Trophoblast cell (in vitro differentiated cells and primary cell): ENCODE results near the gene DDX31.

Experiments used
- DNase-seq, 2 donors: peaks; one replicate each; pipeline ENCODE4 v3.0.0-alpha.2; 2016
- H2AFZ ChIP-seq: 2 replicates; pipeline ENCODE4 v1.6.1; 2013; ENCODE audit warnings: low read length, moderate library complexity, mild to moderate bottlenecking; ENCODE audit not compliant: insufficient read depth, poor library complexity
- H2AK5ac ChIP-seq: 2 replicates; pipeline ENCODE4 v1.6.1; 2013; ENCODE audit warnings: mild to moderate bottlenecking, low read length
- H2BK120ac ChIP-seq: 2 replicates; pipeline ENCODE4 v1.6.1; 2013; ENCODE audit warnings: low read length, mild to moderate bottlenecking, moderate library complexity; ENCODE audit not compliant: insufficient read depth, poor library complexity
- H2BK12ac ChIP-seq: 2 replicates; pipeline ENCODE4 v1.6.1; 2013; ENCODE audit warnings: mild to moderate bottlenecking, low read length, moderate library complexity
- H2BK5ac ChIP-seq: 2 replicates; pipeline ENCODE4 v1.6.1; 2013; ENCODE audit warnings: low read length, low read depth, moderate library complexity, mild to moderate bottlenecking; ENCODE audit not compliant: poor library complexity
- H3K14ac ChIP-seq: 2 replicates; pipeline ENCODE4 v1.6.1; 2013; ENCODE audit warnings: mild to moderate bottlenecking, low read length
- H3K18ac ChIP-seq: 2 replicates; pipeline ENCODE4 v1.6.1; 2013; ENCODE audit warnings: mild to moderate bottlenecking, low read length
- H3K23ac ChIP-seq: 2 replicates; pipeline ENCODE4 v1.6.1; 2013; ENCODE audit warnings: low read length
- H3K27ac ChIP-seq: 2 replicates; pipeline ENCODE4 v1.5.1; 2013; ENCODE audit warnings: low read depth, mild to moderate bottlenecking, inconsistent platforms, low read length, moderate library complexity
- H3K27me3 ChIP-seq: 2 replicates; pipeline ENCODE4 v1.6.1; 2013; ENCODE audit warnings: inconsistent platforms, mild to moderate bottlenecking, low read length, moderate library complexity; ENCODE audit not compliant: insufficient read depth
- H3K36me3 ChIP-seq, 2 experiments: 1 replicate in 1 of 2; 2 replicates in 1 of 2; pipeline ENCODE4 v1.6.1; 2013; ENCODE audit warnings: low read length in 2 of 2, mild to moderate bottlenecking in 2 of 2, moderate library complexity in 1 of 2; ENCODE audit not compliant: insufficient read depth in 2 of 2, control insufficient read depth in 1 of 2
- H3K4ac ChIP-seq: 2 replicates; pipeline ENCODE4 v1.6.1; 2013; ENCODE audit warnings: low read depth, mild to moderate bottlenecking, low read length, moderate library complexity
- H3K4me1 ChIP-seq, 2 experiments: 1 replicate in 1 of 2; 2 replicates in 1 of 2; pipeline ENCODE4 v1.6.1; 2013; ENCODE audit warnings: low read length in 2 of 2, mild to moderate bottlenecking in 2 of 2, moderate library complexity in 1 of 2; ENCODE audit not compliant: insufficient read depth in 2 of 2, control insufficient read depth in 1 of 2
- H3K4me2 ChIP-seq: 2 replicates; pipeline ENCODE4 v1.6.1; 2013; ENCODE audit warnings: inconsistent platforms, mild to moderate bottlenecking, low read length, moderate library complexity
- H3K4me3 ChIP-seq: 2 replicates; pipeline ENCODE4 v1.5.1; 2013; ENCODE audit warnings: mild to moderate bottlenecking, low read depth, low read length, inconsistent platforms
- H3K79me1 ChIP-seq: one replicate; pipeline ENCODE4 v1.6.1; 2013; ENCODE audit warnings: low read length
- H3K79me2 ChIP-seq: 2 replicates; pipeline ENCODE4 v1.6.1; 2013; ENCODE audit warnings: low read length, mild to moderate bottlenecking; ENCODE audit not compliant: control insufficient read depth, insufficient read depth, poor library complexity
- H3K9ac ChIP-seq: 2 replicates; pipeline ENCODE4 v1.6.1; 2013; ENCODE audit warnings: mild to moderate bottlenecking, low read length
- H3K9me3 ChIP-seq: 2 replicates; pipeline ENCODE4 v1.6.1; 2013; ENCODE audit warnings: low read depth, mild to moderate bottlenecking, control low read depth, inconsistent platforms, low read length; ENCODE audit not compliant: insufficient read depth
- H4K12ac ChIP-seq: 2 replicates; pipeline ENCODE4 v1.6.1; 2013; ENCODE audit warnings: low read depth, mild to moderate bottlenecking, low read length, moderate library complexity
- H4K8ac ChIP-seq: 2 replicates; pipeline ENCODE4 v1.6.1; 2013; ENCODE audit warnings: low read depth, mild to moderate bottlenecking, low read length, moderate library complexity
- H4K91ac ChIP-seq: one replicate; pipeline ENCODE4 v1.6.1; 2013; ENCODE audit warnings: low read depth, mild to moderate bottlenecking, low read length, moderate library complexity
- WGBS: extraction: QIAGEN DNeasy Blood & Tissue Kit; methylation state at CpG from one replicate; pipeline ENCODE4 v1.1.7; 2013; ENCODE audit warnings: missing lambda C conversion rate; ENCODE audit not compliant: insufficient read length, insufficient coverage; ENCODE audit errors: extremely low coverage; 5-methylcytosine and 5-hydroxymethylcytosine counted together

DDX31 gene

DNA sequence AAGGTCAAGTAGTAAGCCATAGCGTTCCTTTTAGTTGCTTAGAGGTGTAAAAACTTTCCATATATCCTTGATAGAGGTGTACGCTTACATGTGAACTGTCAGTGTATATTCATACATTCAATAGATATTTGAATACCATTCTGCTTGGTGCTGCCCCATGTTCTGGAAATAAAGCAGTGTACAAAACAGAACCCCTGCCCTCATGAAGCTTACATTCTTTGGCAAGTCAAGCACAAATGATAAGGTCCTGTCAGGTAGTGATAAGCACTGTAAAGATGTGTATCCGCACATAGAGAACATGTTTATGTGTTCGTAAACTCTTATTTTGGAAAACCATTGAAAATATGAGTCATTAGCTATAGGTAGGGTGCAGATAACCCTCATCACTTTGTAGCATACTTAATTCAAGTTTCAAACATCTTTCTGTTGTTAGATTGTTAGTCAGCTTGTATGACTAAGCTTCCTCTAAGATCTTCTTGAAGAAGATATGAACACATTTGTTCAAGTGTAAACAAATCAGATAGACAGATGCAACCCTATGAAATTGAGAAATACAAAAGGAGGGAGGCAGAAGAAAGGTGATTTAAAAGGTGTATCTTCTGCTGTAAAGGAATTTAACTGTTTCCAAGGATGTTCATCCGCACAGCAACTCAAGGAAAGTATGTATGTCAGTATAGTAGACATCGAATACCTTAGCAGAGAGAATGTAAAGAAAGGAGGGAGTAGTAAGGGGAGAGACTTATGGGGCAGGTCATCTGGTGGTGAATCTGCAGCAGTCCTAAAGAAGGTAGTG, 2.0 kb upstream of the DDX31 start:
- H3K4ac ChIP-seq = peak overlapping the region; percentile 49
- no CpG with 5 or more reads among the region's 6 CpGs for WGBS
- H3K79me2 ChIP-seq = peaks cover 16% of the 10 kb centered on the region
- H4K8ac ChIP-seq = no peak overlapping the region
- H2BK12ac ChIP-seq = no peak overlapping the region
- H2AK5ac ChIP-seq = no peak overlapping the region
- H3K27ac ChIP-seq = no peak overlapping the region
- H3K18ac ChIP-seq = no peak overlapping the region
- H3K4me3 ChIP-seq = no peak overlapping the region
- H3K27me3 ChIP-seq = no peaks in the 10 kb centered on the region
- no peak overlapping the region for H4K12ac ChIP-seq
- H2BK5ac ChIP-seq = no peak overlapping the region
- no peak overlapping the region for H2BK120ac ChIP-seq
- H3K23ac ChIP-seq = no peak overlapping the region
- peaks cover 2% of the 10 kb centered on the region in 2 experiments for H3K4me1 ChIP-seq
- H3K4me2 ChIP-seq = peak overlapping the region; percentile 88
- no peaks in the 10 kb centered on the region for H3K36me3 ChIP-seq
- H3K9ac ChIP-seq = no peak overlapping the region
- no peak for DNase-seq
- H3K9me3 ChIP-seq = no peaks in the 10 kb centered on the region
- no peak overlapping the region for H3K14ac ChIP-seq
- no peak overlapping the region for H4K91ac ChIP-seq
- H3K79me1 ChIP-seq = peaks cover 13% of the 10 kb centered on the region
- no peak overlapping the region for H2AFZ ChIP-seq

DNA sequence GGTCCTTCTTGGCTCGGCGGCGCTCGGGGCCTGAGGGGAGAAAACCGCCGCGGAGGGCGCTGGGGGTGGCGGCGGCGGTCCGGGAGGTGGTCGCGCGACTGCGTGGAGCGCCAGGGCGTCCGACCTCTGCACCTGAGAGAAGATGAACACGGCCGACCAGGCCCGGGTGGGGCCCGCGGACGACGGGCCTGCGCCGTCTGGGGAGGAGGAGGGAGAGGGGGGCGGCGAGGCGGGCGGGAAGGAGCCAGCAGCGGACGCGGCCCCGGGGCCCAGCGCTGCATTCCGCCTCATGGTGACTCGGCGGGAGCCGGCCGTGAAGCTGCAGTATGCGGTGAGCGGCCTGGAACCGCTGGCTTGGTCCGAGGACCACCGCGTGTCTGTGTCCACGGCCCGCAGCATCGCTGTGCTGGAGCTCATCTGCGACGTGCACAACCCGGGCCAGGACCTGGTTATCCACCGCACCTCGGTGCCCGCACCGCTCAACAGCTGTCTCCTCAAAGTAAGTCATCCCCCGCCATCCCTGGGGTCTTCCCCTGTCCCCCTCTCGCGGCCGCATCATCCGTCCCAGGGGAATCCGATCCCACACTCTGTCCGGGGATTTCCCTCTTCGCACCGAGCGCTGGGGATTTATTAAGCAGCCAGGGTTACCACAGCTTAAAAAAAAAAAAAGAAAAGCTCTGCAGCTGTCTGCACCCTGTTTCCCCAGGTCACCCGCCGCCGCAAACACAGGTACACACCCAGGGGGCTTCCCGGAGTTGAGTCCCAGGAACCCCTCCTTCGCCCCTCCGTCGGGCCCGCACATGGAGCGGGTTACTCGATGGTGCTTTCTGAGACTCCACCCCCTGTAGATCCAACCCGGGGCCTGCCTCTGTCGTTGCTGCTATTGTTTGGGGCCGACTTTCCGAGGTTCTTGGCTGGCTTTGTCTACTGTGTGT, 941 bp upstream of the DDX31 start, which contains the start of gene GTF3C4:
Gene GTF3C4, plus strand, starts transcription at position 8 of the 935 bp plus-strand sequence. Its CDS starts 135 bp downstream, at position 143.
- Histone ChIP-seq H4K91ac (peak within 1 kb of the TSS; percentile 95), H3K27ac (peak within 1 kb of the TSS; percentile 96), H3K18ac (peak within 1 kb of the TSS; percentile 96), H4K8ac (peak within 1 kb of the TSS; percentile 97), H3K4me1 (peaks cover 2% of the 10 kb centered on the region in 2 experiments), H2BK12ac (no peak within 1 kb of the TSS), H2BK120ac (peak within 1 kb of the TSS; percentile 90), H2BK5ac (peak within 1 kb of the TSS; percentile 83), H3K4ac (peak within 1 kb of the TSS; percentile 87), H3K36me3 (no peaks in the 10 kb centered on the region), H3K9ac (peak within 1 kb of the TSS; percentile 97), H3K79me2 (peaks cover 16% of the 10 kb centered on the region), H3K9me3 (no peaks in the 10 kb centered on the region), H3K4me2 (peak within 1 kb of the TSS; percentile 88), H2AK5ac (peak within 1 kb of the TSS; percentile 84), H4K12ac (peak within 1 kb of the TSS; percentile 96), H3K14ac (peak within 1 kb of the TSS; percentile 94), H3K4me3 (peak within 1 kb of the TSS; percentile 94), H3K23ac (no peak within 1 kb of the TSS), H2AFZ (peak within 1 kb of the TSS; percentile 94), H3K27me3 (no peaks in the 10 kb centered on the region), H3K79me1 (peaks cover 13% of the 10 kb centered on the region)
- no CpG with 5 or more reads among the region's 82 CpGs for WGBS
- DNase-seq = peak; percentile 53 to 57

DNA sequence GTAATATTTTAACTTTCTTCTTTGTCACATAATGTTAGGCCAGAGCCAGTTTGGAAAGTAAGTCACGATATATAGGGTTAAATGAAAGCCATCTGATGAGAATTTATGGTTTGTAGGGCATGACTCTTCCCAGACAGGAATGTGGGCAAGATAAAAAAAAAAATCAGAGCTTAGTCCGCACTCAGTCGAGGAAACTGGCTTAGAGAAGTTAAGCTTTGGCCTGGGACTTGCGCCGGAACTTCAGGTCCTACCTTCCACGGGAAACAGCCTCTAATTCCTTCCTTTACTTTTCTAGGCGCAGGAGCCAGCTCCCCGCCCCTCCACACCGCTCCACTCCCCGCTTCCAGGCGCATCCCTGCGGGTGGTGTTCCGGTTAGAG, 475 bp downstream of the DDX31 start:
- no peak overlapping the region for H3K23ac ChIP-seq
- H4K8ac ChIP-seq = peak overlapping the region; percentile 97
- peaks cover 2% of the 10 kb centered on the region in 2 experiments for H3K4me1 ChIP-seq
- peak overlapping the region; percentile 83 for H2BK5ac ChIP-seq
- peak in 1 of 2 donors; percentile 56 for DNase-seq
- peaks cover 13% of the 10 kb centered on the region for H3K79me1 ChIP-seq
- H3K36me3 ChIP-seq = no peaks in the 10 kb centered on the region
- peak overlapping the region; percentile 96 for H4K12ac ChIP-seq
- peaks cover 16% of the 10 kb centered on the region for H3K79me2 ChIP-seq
- peak overlapping the region; percentile 94 for H2AFZ ChIP-seq
- peak overlapping the region; percentile 95 for H4K91ac ChIP-seq
- H2AK5ac ChIP-seq = no peak overlapping the region
- H3K27me3 ChIP-seq = no peaks in the 10 kb centered on the region
- peak overlapping the region; percentile 96 for H3K27ac ChIP-seq
- H2BK12ac ChIP-seq = no peak overlapping the region
- peak overlapping the region; percentile 94 for H3K14ac ChIP-seq
- no peaks in the 10 kb centered on the region for H3K9me3 ChIP-seq
- peak overlapping the region; percentile 93 for H3K18ac ChIP-seq
- peak overlapping the region; percentile 94 for H3K4me3 ChIP-seq
- no CpG with 5 or more reads among the region's 13 CpGs for WGBS
- H2BK120ac ChIP-seq = no peak overlapping the region
- peak overlapping the region; percentile 30 for H3K4ac ChIP-seq
- H3K4me2 ChIP-seq = peak overlapping the region; percentile 88
- H3K9ac ChIP-seq = peak overlapping the region; percentile 89

DNA sequence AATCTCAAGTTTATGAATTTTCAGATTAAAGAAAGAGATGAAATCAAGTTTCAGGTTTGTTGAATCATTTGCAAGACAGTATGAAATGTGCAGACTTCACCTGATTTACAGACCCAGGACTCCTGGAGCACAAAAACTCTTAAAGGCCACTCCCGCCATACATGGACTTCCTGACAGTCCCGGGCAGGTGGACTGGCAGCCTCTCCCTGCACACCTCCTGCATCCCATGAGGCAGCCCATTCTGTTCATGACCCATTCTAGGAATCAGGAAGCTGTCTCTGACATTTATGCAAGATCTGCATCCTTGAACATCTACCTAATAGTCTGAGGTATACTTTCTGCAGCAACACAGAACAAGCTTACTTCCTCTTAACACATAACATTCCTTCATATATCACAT, 5.9 kb downstream of the DDX31 start:
- no peaks in the 10 kb centered on the region for H3K79me2 ChIP-seq
- H3K9me3 ChIP-seq = no peaks in the 10 kb centered on the region
- H2BK120ac ChIP-seq = no peak overlapping the region
- H3K4ac ChIP-seq = no peak overlapping the region
- H3K79me1 ChIP-seq = no peaks in the 10 kb centered on the region
- no peak overlapping the region for H4K12ac ChIP-seq
- H3K27ac ChIP-seq = no peak overlapping the region
- H3K23ac ChIP-seq = peak overlapping the region; percentile 88
- no peak overlapping the region for H2AK5ac ChIP-seq
- no peak overlapping the region for H2BK5ac ChIP-seq
- no peak overlapping the region for H3K4me2 ChIP-seq
- peaks cover 13 to 16% of the 10 kb centered on the region in 2 experiments for H3K36me3 ChIP-seq
- H3K18ac ChIP-seq = no peak overlapping the region
- H4K8ac ChIP-seq = no peak overlapping the region
- H3K9ac ChIP-seq = no peak overlapping the region
- no peak overlapping the region for H2AFZ ChIP-seq
- no peaks in the 10 kb centered on the region for H3K27me3 ChIP-seq
- no CpG with 5 or more reads among the region's 2 CpGs for WGBS
- H4K91ac ChIP-seq = no peak overlapping the region
- H3K14ac ChIP-seq = no peak overlapping the region
- H3K4me1 ChIP-seq = no peaks in the 10 kb centered on the region
- H2BK12ac ChIP-seq = no peak overlapping the region
- no peak overlapping the region for H3K4me3 ChIP-seq
- no peak for DNase-seq
